Astrocyte of the cerebellum (primary cell): Measurements from ENCODE around the gene CARMIL3.

Source experiments
- DNase-seq: peaks from one replicate; pipeline ENCODE4 v3.0.0-alpha.2; 2011; ENCODE audit warnings: low read depth
- H3K4me3 ChIP-seq: 2 replicates; pipeline ENCODE4 v1.5.1; 2011; ENCODE audit warnings: mild to moderate bottlenecking, low read depth, low read length, moderate library complexity
- in situ Hi-C: cut with HindIII; loops from 2 replicates; pipeline ENCODE4 v1.10.0; 2017; ENCODE audit warnings: low sequenced_read_pairs
- TF ChIP-seq, protein P1 (sequence below): IDR thresholded peaks from 2 replicates; pipeline ENCODE4 v1.5.1; 2012; ENCODE audit warnings: low read length, low read depth, moderate library complexity, mild to moderate bottlenecking; ENCODE audit errors: missing control alignments

CARMIL3 gene

DNA sequence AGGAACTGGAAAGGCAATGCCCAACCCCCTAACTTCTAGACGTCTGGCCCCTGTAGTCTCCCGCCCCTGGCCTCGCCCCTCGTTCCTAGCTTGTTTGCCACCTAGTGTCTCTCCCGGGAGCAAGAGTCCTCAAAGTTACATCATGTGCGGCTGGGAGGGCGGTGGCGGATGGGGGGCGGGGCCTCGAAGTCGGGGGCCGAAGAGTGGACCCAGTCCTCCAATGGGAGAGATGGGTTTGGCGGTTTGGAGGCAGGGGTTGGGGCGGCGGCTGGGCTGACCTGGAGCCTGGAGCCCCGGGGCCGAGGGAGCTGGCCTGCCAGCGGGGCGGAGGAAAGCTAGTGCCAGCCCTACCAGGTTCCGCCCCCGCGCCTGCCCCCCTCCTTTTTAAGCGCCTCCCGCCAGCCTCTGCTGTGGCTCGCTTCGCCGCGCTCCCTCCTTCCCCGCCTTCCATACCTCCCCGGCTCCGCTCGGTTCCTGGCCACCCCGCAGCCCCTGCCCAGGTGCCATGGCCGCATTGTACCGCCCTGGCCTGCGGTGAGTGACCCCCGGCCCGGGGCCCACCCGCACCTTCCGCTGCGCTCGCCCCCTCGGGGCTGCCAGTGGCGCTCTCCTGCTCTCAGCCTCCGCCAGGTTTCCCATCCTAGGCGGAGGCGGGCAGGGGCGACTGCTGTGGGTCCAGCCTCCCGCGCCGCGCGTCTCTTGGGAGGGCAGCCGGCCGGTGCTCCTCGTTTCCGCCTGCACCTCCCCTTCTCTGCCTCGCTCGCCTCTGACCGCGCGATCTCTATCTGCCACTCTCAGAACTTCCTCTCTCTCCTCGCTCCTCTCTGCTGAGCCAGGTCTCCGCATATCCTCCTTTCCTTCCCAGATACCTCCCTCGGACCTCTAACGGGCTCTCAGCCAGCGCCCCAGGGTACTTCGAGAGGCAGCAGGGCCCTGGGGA is 42.4 kb downstream of the CARMIL3 start, which contains the start of gene PCK2:
Gene PCK2 (plus strand): TSS at position 411 of the 940 bp plus-strand sequence. CDS start 95 bp downstream, at position 506.
- H3K4me3 ChIP-seq, result peak within 1 kb of the TSS; percentile 73
- in situ Hi-C loops, result no loop called here
- peak; percentile 31 for DNase-seq
- TF ChIP-seq, protein P1, sequence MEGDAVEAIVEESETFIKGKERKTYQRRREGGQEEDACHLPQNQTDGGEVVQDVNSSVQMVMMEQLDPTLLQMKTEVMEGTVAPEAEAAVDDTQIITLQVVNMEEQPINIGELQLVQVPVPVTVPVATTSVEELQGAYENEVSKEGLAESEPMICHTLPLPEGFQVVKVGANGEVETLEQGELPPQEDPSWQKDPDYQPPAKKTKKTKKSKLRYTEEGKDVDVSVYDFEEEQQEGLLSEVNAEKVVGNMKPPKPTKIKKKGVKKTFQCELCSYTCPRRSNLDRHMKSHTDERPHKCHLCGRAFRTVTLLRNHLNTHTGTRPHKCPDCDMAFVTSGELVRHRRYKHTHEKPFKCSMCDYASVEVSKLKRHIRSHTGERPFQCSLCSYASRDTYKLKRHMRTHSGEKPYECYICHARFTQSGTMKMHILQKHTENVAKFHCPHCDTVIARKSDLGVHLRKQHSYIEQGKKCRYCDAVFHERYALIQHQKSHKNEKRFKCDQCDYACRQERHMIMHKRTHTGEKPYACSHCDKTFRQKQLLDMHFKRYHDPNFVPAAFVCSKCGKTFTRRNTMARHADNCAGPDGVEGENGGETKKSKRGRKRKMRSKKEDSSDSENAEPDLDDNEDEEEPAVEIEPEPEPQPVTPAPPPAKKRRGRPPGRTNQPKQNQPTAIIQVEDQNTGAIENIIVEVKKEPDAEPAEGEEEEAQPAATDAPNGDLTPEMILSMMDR, result peak; percentile 16

DNA sequence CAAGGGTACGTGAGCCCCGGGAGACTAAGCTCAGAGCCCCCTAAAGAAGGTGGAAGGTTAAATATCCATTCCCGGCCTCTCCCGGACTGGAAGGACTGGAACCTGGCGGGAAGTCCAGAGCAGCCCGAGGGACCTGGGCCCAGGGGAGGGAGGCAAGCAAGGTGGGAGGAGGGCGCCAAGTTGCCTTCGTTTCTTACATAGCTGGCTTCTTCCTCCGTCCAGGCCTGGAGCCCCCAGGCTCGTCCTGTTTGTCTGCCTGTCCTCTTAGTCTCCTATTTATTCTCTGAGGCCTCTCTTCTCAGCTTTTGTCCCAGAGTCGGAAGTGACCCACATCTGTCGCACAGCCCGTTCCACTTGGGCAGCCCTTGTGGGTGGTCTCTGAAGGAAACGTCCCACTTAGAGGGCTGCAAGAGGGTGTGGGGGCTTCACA is 43.0 kb downstream of the CARMIL3 start:
- H3K4me3 ChIP-seq, result peak overlapping the region; percentile 73
- TF ChIP-seq, protein P1, result no peak
- in situ Hi-C loops, result no loop called here
- DNase-seq, result no peak

DNA sequence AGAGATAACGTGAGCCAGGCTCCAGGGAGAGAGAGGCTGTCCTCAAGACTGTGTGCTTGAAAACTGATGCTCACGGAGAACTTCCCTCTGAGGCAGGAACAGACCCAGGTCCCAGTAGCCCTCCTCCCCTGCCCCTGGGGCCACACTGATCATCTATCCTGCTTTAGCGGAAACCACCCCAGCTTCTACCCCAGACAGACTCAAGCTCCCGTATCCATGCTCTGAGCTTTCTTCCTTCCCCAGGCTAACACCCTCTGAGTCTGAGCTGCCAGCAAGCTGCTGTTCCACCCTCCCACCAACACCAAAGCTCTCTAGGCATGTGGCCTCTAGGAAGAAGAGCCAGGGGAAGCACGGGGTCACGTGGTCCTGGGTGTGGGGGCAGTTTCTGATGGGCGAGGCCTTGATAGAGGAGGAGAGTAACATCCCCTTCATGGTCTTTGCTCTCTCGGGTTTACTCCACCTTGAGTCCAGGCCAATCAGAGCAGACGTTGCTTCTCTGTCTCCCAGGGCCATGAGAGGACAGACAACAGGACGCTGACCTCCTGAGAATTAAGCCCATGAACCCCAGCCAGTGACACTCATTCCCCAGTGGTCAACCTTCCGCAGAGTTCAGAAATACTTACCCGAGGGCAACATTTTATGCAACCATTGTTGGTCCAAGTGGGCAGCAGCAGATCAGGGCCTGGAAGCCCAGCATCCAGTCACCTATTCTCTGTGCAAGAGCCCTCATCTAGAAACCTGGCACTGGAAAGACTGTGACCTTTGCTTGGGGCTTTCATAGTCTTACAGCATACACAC is 43.7 kb downstream of the CARMIL3 start:
- TF ChIP-seq, protein P1, result no peak
- in situ Hi-C loops, result no loop called here
- DNase-seq, result no peak
- H3K4me3 ChIP-seq, result peak overlapping the region; percentile 73

DNA sequence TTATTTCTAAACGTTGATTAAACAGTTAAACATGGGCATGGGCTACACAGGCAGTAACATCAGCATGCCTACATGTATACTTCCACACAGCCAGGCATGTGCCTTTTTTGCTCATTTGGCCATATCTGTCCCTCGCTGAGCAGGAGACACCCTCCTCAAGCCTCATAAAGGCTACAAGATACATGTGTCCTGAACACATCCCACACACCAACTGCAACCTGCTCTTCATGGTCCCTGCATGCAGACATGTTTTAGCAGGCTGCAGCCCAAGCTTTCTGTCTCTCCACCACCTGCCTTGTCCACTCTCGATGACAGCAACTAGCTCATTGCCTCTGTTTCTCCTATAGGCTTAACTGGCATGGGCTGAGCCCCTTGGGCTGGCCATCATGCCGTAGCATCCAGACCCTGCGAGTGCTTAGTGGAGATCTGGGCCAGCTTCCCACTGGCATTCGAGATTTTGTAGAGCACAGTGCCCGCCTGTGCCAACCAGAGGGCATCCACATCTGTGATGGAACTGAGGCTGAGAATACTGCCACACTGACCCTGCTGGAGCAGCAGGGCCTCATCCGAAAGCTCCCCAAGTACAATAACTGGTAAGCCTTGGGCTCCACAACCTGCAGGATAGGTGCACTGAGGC is 44.9 kb downstream of the CARMIL3 start:
- in situ Hi-C loops, result no loop called here
- no peak for DNase-seq

DNA sequence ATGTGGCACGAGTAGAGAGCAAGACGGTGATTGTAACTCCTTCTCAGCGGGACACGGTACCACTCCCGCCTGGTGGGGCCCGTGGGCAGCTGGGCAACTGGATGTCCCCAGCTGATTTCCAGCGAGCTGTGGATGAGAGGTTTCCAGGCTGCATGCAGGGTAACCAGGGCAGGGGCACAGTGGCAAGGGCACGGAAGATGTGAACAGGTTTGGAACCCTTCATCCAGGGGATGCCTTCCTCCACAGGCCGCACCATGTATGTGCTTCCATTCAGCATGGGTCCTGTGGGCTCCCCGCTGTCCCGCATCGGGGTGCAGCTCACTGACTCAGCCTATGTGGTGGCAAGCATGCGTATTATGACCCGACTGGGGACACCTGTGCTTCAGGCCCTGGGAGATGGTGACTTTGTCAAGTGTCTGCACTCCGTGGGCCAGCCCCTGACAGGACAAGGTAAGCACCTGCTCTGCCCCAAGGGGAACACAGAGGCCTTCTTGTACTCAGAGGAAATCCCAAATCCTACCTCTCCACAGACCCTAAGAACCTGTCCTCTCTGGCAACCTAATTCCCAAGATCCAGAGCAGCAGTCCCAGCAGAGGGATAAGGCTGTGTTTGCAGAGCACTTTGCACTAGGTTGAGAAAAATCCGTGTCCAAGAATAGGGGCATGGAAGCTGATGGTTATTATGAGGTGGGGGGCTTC is 46.6 kb downstream of the CARMIL3 start:
- no peak for DNase-seq
- in situ Hi-C loops, result no loop called here
- H3K4me3 ChIP-seq, result no peak overlapping the region
- TF ChIP-seq, protein P1, result no peak

More for the DNA sequence above, 44.9 kb downstream of the CARMIL3 start:
- H3K4me3 ChIP-seq, result no peak overlapping the region
- TF ChIP-seq, protein P1, result no peak
